Thyroid gland (tissue), 4 donors: ENCODE measurements around the gene PUM2.
"Not testable (repeated sequence)": the region's sequence is repeated elsewhere in the genome, so short reads cannot be mapped to it uniquely, and the experiment has no call there.

Experiments
- CTCF ChIP-seq, 6 experiments: fragments of 200-600 bp in 3 of 6; fragments of 450-650 bp in 3 of 6; sonication (generic) in 3 of 6; IDR thresholded peaks; one replicate each; pipeline ENCODE4 v1.5.1; 2016 to 2019; ENCODE audit warnings: antibody characterized with exemption in 6 of 6, mild to moderate bottlenecking in 2 of 6, inconsistent platforms in 1 of 6, moderate library complexity in 1 of 6
- POLR2A ChIP-seq, 2 donors: fragments of 450-650 bp; IDR thresholded peaks; one replicate each; pipeline ENCODE4 v1.6.1; 2017; ENCODE audit warnings: antibody characterized with exemption in 2 of 2, mild to moderate bottlenecking in 2 of 2, moderate library complexity in 1 of 2

- TF ChIP-seq CTCF, POLR2A (IDR thresholded peaks at IDR 0.05): not testable (repeated sequence)
These were observed 107.0 kb downstream of the PUM2 start for GRCh38 chr2:20243637-20244036.
